Activated T-helper 17 cell treated with anti-CD3 and anti-CD28 coated beads, Interleukin-2, amount 50 U/mL, for 72 hours (primary cell): ENCODE measurements around the gene NOX5. TPM values are rescaled to one million over a fixed set of nuclear protein-coding genes. Genes with fewer than 3 reads are reported as not detected.

Source experiments
- ATAC-seq: fragments of 150-1000 bp; cut with Tn5 transposase; replicated peaks from 2 replicates; pipeline ENCODE4 v1.10.0; 2021; ENCODE audit warnings: mild to moderate bottlenecking, moderate library complexity
- H3K27ac Mint-ChIP-seq: one replicate; pipeline ENCODE4 v1.8.0; 2022; ENCODE audit warnings: mixed read lengths
- H3K27me3 Mint-ChIP-seq: one replicate; pipeline ENCODE4 v1.8.0; 2022; ENCODE audit warnings: mixed read lengths
- H3K36me3 Mint-ChIP-seq: one replicate; pipeline ENCODE4 v1.8.0; 2022; ENCODE audit warnings: low read depth, mild to moderate bottlenecking, mixed read lengths
- H3K4me1 Mint-ChIP-seq: one replicate; pipeline ENCODE4 v1.8.0; 2022; ENCODE audit warnings: mixed read lengths
- H3K4me3 Mint-ChIP-seq: one replicate; pipeline ENCODE4 v1.8.0; 2022; ENCODE audit warnings: mild to moderate bottlenecking, mixed read lengths
- H3K9me3 Mint-ChIP-seq: one replicate; pipeline ENCODE4 v1.8.0; 2022; ENCODE audit warnings: mixed read lengths
- total RNA-seq, 2 donors: library from RNA; stranded (reverse); gene quantifications; one replicate each; pipeline ENCODE4 v1.2.3, GENCODE V29; 2022

NOX5 gene
- total RNA-seq, 2 donors from 2014 or later = not detected

- Mint-ChIP-seq H3K36me3 (no peaks in the 10 kb centered on the region), H3K27me3 (no peaks in the 10 kb centered on the region), H3K9me3 (no peaks in the 10 kb centered on the region), H3K4me3 (no peak overlapping the region), H3K4me1 (no peaks in the 10 kb centered on the region), H3K27ac (no peak overlapping the region)
- ATAC-seq = no peak
These were observed 81.7 kb downstream of the NOX5 start for GRCh38 chr15:69096196-69096595.

- no peaks in the 10 kb centered on the region for H3K4me1 Mint-ChIP-seq
These were observed 82.1 kb downstream of the NOX5 start for GRCh38 chr15:69096626-69097025.

DNA sequence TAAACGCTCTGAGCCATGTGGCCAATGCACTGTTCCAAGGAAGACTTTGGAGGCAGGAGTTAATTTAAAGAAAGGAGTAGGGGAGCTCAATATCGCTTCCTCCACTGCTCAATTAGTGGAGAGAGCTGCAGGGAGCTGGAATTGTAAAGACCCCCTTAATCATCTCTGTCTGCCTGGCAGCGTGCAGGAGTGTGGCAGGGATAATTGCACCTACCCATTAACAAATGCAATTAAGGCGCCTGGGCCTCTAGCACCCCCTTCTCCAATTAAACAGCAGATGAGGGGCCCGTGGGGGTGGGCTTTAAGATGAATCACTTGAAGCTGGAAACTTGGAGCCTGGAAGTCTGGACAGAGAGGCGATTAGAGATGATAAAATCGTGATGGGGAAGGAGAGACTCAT is 84.3 kb downstream of the NOX5 start:
- H3K4me1 Mint-ChIP-seq = peaks cover 9% of the 10 kb centered on the region
- no peaks in the 10 kb centered on the region for H3K27me3 Mint-ChIP-seq
- no peaks in the 10 kb centered on the region for H3K36me3 Mint-ChIP-seq
- no peaks in the 10 kb centered on the region for H3K9me3 Mint-ChIP-seq
- no peak overlapping the region for H3K27ac Mint-ChIP-seq
- H3K4me3 Mint-ChIP-seq = no peak overlapping the region
- ATAC-seq = no peak

More at GRCh38 chr15:69096626-69097025, 82.1 kb downstream of the NOX5 start:
- no peak for ATAC-seq
- no peaks in the 10 kb centered on the region for H3K9me3 Mint-ChIP-seq
- H3K27me3 Mint-ChIP-seq = no peaks in the 10 kb centered on the region
- H3K27ac Mint-ChIP-seq = no peak overlapping the region
- no peaks in the 10 kb centered on the region for H3K36me3 Mint-ChIP-seq
- H3K4me3 Mint-ChIP-seq = no peak overlapping the region

DNA sequence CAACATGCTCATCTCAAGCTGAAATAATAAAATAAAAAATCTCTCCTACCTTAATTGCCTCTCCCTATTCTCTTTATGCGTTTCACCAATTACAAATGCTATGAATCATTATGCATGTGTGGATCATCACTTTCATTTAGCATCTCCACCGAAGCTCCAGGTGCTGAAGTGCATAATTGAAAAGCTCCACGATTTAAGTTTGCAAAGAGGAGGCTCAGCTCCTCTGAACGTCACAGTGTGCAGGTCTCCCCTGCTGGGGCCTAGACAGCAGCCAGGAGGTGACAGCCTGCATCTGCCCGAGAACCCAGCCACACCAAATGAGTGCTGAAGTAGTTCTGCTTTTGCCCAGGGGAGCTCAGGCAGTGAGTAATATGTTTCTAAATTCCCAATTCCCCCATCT is 85.4 kb downstream of the NOX5 start:
- no peak overlapping the region for H3K4me3 Mint-ChIP-seq
- no peaks in the 10 kb centered on the region for H3K27me3 Mint-ChIP-seq
- no peaks in the 10 kb centered on the region for H3K36me3 Mint-ChIP-seq
- H3K27ac Mint-ChIP-seq = no peak overlapping the region
- no peaks in the 10 kb centered on the region for H3K9me3 Mint-ChIP-seq
- ATAC-seq = no peak
- peaks cover 13% of the 10 kb centered on the region for H3K4me1 Mint-ChIP-seq

DNA sequence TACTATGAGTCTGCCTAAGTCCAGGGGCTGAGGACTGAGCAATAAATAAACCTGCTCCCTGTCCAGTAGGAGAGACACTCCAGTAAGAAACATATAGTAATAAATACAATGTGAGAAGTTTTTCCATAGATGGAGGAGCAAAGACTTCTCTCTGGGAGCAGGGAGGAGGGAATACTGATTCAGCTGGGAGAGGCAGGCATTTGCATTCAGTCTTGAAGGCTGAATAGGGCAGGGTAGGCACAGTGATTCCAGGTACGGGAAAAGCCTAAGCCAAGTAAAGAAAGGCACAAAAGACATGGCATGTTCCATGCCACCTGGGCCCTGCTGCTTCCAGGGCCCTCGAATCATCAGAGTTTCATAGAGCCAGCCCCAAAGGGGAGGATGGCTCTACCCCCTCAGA is 86.3 kb downstream of the NOX5 start:
- H3K27me3 Mint-ChIP-seq = no peaks in the 10 kb centered on the region
- H3K27ac Mint-ChIP-seq = no peak overlapping the region
- no peaks in the 10 kb centered on the region for H3K9me3 Mint-ChIP-seq
- ATAC-seq = no peak
- H3K4me3 Mint-ChIP-seq = no peak overlapping the region
- H3K36me3 Mint-ChIP-seq = no peaks in the 10 kb centered on the region
- peaks cover 13% of the 10 kb centered on the region for H3K4me1 Mint-ChIP-seq

DNA sequence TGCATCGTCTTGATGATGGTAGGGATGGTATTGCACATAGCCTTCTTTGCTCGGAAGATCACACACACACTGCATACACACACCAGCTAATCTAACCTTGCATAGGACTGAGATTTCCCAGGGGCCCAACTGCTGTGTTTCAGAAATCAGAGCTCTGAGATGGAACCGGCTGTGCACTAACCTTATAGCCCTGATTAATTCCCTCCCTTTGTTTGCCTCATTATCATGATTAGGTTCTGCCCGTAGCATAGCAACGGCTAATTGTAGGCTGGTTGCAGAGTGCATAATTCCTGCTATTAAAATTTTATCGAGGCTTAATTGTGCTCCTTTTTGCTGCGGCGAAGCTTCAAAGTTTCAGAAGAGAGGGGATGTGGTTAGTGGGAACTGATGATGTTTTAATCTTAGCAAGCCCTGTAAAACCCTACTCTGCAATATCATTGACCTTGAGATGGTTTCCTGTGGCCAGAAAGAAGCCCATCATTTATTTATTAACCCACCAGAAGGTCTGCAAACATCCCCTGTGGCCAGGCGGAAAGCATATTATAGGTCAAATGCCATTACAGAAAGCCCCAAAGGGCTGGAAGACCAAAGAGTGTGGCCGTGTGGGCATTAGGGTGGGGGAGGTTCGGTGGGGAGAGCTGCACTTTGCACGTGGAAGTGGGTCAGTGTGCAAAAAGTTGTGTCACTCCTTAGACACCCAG is 89.7 kb downstream of the NOX5 start:
- peak; percentile 31 for ATAC-seq
- H3K27me3 Mint-ChIP-seq = no peaks in the 10 kb centered on the region
- H3K36me3 Mint-ChIP-seq = no peaks in the 10 kb centered on the region
- H3K4me1 Mint-ChIP-seq = peaks cover 20% of the 10 kb centered on the region
- H3K9me3 Mint-ChIP-seq = no peaks in the 10 kb centered on the region
- H3K4me3 Mint-ChIP-seq = peak overlapping the region; percentile 35
- H3K27ac Mint-ChIP-seq = no peak overlapping the region

DNA sequence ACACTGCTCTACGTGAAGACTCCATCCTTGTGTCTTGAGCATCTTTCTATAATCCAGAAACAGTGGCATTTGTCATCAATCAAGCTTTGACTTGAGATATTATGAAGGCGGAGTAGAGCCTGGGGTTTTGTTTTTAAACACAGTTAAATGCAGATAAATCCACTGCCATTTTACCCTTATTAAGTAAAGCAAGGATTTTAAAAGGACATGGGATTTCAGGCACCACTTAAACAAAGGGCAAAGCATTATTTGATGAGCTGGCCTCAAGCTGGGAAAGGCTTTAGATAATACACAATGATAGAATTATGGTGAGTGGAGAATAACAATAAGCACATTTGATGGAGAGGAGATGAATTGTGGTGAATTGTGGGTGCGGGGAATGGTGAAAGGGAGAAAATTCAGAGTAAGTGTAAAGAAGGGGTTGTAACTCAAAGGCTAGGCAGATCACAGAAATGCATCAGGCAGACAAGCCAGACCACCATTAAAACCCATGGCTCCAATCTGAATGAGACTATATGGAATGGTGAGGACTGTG is 91.0 kb downstream of the NOX5 start:
- no peak for ATAC-seq
- no peaks in the 10 kb centered on the region for H3K36me3 Mint-ChIP-seq
- no peaks in the 10 kb centered on the region for H3K27me3 Mint-ChIP-seq
- peaks cover 20% of the 10 kb centered on the region for H3K4me1 Mint-ChIP-seq
- H3K27ac Mint-ChIP-seq = no peak overlapping the region
- H3K4me3 Mint-ChIP-seq = no peak overlapping the region
- H3K9me3 Mint-ChIP-seq = no peaks in the 10 kb centered on the region

DNA sequence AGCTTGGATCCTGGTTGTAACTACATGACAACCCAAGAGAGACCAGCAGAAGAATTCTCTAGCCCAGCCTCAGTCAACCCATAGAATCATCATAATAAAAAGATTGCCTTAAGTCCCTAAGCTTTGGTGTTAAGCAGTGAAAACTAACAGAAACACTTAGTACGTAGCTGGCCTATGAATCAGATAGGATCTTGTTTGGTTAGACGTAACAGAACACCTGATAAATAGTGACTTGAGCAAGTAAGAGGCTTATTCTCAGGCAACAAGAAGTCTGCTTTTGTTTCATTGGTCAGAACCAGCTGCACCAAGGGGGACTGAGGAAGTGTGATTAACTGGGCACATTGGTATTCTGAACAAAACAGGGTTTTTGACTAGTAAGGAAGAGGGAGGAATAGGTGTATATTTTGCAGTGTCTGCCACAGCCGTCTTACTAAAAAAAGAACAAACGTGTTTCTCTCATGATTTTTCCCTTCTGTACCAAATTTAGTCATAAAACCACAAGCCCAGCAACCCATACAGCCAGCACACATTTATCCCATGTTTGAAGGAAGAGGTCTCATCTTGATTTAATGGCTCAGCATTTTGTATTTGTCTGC is 92.6 kb downstream of the NOX5 start:
- Mint-ChIP-seq H3K27ac (peak overlapping the region; percentile 15), H3K36me3 (no peaks in the 10 kb centered on the region), H3K4me1 (peaks cover 20% of the 10 kb centered on the region), H3K4me3 (no peak overlapping the region), H3K9me3 (no peaks in the 10 kb centered on the region), H3K27me3 (no peaks in the 10 kb centered on the region)
- peak; percentile 84 for ATAC-seq

Other genes starting within 250 kb of the NOX5 start
- gene ANP32A, start 193.8 kb upstream of the NOX5 start, total RNA-seq = 100 to 1,000 TPM; 130 to 221 TPM
- 1 to 10 TPM in 1 of 2 donors, under 1 TPM in 1; 0.86 to 1.1 TPM for gene SPESP1, start 84.2 kb upstream of the NOX5 start, total RNA-seq
- 1 to 10 TPM; 3.8 to 5.0 TPM for gene GLCE, start 145.9 kb downstream of the NOX5 start, total RNA-seq